GM18867 (cell line): ENCODE data around the gene MT3.
A peak's percentile ranks its signal among the peaks of the same experiment; 100 is the strongest.
"Not testable (repeated sequence)": the region's sequence is repeated elsewhere in the genome, so short reads cannot be mapped to it uniquely, and the experiment has no call there.

ENCODE experiments used
- ATAC-seq: cut with Tn5 transposase; IDR thresholded peaks from one replicate; pipeline ENCODE4 v1.9.1; 2021; ENCODE audit warnings: mild to moderate bottlenecking, moderate library complexity; ENCODE audit not compliant: unreplicated experiment

The MT3 gene

DNA sequence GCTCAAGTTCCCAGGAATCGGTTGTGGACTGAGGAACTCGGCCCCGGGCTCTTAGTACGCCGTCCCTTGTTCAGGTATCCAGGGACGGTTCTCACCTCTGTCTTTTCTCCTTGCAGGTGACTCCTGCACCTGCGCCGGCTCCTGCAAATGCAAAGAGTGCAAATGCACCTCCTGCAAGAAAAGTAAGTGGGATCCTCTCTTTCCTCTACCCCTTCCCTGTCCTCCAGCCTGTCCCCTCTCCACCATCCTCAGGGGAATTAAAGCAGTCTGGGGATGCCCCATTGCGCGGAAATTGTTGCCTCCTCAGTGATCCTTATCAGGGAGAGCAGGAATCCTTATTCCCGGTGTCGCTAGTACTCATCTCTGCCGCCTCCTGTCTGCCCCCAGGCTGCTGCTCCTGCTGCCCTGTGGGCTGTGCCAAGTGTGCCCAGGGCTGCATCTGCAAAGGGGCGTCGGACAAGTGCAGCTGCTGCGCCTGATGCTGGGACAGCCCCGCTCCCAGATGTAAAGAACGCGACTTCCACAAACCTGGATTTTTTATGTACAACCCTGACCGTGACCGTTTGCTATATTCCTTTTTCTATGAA, 19.6 kb downstream of the MT3 start:
- ATAC-seq = no peak

DNA sequence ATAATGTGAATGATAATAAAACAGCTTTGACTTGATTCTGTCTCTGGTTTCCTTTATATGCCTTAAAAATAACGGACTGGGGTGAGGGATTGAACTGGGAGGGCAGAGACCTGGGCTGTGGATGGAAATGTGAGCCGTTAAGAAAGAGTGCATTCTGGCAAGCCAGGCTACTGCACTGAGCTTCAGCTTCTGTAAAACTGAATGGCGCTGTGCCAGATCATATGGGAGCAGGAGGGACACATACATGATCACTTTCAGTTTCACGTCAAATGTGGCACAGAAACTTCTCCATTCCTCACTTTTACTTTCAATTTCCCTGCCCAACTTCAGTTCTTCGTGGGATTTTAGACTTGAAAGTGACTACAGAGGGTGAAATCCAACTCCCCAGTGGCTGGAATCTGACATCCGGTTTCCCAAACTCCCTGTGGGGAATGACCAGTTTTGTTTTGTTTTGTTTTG, 20.2 kb downstream of the MT3 start:
- peak; percentile 41 for ATAC-seq

DNA sequence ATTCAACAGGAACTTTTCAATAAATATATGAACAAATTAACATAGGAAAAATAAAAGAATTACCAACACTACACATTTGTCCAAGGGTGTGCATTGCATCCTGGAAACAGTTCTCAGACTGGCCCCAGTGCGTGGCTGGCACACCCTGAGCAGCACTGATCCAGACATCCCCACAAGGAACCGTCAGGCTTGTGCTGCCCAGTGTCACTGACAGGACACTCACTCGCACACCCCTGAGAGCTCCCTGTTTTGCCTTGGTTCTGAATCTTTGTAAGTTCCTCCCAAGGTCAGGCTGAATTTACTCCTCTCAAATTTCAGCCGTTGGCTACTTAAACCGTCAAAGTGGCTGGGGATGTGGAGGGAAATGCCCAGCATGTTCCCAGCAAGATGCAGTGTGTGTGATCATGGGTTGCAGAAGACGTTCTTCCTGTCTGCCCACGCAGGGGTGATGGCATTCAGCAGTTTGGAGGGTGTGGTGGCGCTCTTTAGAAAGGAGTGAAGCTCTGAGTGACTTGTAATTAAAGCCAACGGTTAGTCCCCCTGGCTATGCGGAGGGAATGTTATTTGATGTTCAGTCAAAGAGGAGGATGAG, 20.8 kb downstream of the MT3 start:
- ATAC-seq = no peak

DNA sequence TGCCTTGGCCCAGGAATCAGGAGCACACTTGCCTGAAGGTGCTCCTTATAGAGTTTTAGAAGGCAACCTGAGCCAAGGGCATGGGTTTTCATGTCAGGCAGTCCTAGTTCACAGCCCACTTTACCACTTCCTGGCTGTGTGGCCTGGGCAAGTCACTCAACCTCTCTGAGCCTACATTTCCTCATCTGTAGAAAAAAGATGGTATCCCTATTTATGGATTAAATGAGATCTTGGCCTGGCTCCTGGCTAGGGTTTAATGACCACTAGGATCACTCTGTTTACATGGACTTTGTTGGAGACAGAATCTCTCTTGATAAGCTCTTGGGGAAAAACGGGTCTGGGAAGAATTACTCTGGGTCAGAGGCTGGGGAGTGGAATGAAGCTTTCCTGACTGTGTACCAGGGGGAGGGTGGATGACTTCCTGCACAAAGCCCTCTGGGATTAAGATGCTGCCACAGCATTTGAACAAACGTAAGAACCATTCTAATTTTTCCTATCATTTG, 21.3 kb downstream of the MT3 start:
- ATAC-seq = no peak

DNA sequence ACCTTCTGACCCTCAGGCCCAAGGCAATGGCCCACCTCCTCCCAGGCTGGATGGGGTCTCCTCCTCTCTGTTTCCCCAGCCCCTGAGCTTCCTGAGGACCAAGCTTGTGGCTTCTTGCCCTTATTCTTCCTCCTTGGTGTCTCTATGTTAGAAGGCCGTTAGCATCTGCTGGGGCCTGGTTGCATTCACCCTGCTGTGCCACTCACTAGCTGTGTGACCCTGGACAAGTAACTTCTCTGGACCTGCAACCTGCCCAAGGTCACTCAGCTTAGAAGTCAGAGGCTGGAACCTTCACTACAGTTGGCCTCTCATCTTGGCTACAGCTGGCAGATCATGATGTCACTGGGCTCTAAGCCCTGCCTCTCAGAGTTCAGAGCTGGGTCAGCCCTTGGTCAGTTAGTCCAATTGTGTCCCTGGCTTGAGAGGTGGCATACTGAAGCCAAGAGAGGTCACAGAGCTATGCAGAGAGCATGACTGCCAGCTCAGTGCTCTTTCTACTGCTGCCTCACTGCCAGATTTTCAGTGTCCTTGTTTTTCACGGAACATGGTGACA, 22.0 kb downstream of the MT3 start:
- ATAC-seq = no peak

DNA sequence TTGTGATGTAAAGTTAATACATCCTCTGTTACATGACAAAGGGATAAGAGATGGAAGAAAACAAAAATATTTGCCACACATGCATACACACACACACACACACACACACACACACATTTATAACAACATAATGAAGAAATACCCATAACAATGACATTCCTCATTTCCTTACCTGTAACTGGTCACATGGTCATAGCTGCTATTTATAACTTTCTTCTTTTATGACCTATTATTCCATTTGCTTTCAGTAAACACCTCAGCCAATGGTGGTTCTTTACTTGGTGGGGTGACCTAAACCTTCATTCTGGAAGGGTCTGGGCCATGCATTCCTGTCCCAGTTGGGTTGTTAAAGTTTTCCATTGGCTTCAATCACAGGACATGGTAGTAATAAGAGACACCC, 24.4 kb downstream of the MT3 start:
- ATAC-seq = no peak

DNA sequence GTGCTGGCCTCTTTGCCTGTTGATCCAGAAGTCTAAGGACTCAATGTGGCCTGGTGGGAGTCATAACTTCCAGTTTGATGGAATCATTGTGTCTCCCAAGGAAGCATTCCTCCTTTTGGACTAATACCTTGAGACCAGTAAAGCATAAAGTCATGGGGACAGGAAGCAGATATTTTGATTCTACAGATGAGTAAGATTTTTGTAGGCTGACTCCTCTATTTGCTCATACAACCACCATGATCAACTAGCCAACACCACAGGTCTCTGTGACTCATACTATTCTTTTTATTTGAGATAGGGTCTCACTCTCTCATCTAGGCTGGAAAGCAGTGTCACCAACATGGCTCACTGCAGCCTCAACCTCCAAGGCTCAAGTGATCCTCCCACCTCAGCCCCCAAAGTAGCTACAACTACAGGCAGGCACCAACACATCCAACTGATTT, 25.2 kb downstream of the MT3 start:
- ATAC-seq = no peak

DNA sequence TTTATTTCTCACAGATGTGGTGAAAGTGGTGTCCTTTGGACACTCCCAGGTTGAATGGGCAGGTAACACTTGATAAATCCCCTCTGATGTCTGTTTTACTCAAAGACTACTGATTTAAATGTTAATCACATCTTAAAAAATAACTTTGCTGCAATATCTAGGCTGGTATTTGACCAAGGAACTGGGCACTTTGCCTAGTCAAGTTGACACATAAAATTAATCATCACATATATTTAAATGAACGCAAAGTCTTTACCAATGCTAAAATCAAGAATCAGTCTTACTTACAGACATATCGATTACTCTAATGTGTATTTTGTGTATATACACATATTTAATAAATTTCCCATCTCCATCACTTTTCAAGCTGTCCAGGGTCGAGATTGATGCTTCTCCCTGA, 26.0 kb downstream of the MT3 start:
- ATAC-seq = no peak

DNA sequence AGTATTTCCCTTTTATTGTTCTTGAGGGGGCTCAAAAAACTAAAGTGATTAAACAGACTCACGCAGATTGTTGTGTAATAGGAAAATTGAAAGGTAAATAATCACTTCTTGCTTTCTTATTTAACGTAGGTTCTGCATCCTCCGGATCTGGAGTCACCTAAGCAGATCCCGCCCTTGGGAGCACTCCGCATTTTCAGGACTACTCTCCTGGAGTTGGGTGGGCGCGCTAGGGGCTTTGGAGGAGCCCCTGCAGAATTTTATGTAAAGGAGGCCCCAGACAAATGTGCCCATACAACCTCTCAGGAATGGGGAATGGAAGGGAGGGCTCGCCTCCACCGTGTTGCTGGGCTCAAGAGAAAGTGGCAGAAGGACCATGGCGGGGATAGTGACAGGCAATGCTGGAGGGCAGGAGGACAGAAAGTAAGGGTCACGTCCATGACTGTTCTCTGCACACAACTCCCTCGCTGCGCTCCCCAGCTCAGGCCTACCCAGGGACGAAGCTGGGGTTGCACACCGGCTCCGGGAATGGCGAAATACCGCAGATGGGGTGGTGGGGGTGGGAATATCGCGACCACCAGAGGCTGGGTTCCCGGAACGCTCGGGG, 27.4 kb downstream of the MT3 start:
- no peak for ATAC-seq

DNA sequence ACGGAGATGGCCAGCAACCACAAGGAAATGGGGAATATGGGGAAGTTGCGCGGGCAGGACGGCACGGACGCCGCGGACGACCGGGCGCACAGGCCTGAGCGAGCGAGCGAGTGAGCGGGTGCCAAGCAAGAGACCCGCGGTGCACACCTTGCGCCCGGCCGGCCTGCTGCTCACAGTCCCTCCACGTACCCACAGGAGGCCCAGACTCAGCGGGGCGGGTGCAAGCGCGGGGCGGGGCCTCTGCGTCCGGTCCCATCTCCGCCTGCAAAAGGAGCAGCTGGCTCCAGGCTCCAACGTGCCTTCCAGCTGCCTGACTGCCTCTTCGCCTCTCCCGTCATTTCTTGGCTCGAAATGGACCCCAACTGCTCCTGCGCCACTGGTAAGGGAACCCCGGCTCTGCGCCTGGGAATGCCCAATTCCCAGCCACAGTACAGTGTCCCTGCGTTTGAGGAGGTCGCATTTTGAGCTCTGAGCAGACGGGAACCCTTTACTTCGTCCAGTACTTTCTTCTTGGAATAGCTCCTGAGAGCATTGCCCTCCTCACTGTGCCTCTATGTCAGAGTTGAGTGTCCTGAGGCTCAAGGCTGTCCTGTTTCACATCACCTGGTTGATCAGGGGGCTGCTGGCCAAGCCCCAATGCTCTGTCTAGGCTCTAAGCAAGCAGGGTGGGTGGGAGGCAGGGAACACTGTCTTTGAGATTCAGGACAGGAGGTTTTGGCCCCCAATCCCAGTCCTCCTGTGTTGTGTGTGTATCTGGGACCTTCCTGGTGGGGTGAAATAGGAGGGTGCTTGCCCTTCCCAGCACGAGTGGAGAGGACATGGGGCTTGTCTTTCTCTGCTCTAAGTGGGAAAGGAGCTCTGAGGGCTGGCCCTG, 28.1 kb downstream of the MT3 start:
- ATAC-seq = no peak

DNA sequence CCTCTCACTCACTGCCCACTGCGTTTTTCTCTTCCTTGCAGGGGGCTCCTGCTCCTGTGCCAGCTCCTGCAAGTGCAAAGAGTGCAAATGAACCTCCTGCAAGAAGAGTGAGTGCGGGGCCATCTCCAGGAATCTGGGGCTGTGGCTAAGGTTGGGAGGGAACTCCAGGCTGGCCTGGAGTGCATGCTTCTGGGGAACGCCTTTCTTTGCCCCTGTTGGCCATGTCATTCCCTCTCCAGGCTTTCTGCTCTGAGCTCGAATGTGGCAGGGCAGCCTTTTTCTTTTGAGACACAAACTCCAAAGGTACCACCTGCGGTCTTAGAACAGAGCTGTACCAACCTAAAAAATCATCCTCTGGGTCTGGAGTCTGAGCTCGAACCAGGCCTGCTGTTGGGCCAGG, 28.8 kb downstream of the MT3 start:
- no peak for ATAC-seq

DNA sequence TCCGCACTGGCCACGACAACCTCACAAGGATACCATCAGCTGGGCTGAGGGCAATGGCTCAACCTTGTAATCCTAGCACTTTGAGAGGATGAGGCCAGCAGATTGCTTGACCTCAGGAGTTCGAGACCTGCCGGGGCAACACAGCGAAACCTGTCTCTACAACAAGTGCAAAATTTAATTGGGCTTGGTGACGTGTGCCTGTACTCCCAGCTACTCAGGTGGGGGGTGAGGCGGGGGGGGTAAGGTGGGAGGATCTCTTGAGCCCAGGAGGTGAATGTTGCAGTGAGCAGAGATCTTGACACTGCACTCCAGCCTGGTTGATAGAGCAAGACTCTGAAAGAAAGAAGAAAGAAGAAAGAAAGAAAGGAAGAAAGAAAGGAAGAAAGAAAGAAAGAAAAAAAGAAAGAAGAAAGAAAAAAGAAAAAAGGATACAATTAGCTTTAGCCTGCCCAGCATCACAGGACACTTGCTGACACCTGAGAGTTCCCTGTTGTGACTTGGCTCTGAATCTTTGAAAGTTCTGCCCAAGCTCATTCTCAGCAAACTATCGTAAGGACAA, 31.1 kb downstream of the MT3 start:
- no peak for ATAC-seq

DNA sequence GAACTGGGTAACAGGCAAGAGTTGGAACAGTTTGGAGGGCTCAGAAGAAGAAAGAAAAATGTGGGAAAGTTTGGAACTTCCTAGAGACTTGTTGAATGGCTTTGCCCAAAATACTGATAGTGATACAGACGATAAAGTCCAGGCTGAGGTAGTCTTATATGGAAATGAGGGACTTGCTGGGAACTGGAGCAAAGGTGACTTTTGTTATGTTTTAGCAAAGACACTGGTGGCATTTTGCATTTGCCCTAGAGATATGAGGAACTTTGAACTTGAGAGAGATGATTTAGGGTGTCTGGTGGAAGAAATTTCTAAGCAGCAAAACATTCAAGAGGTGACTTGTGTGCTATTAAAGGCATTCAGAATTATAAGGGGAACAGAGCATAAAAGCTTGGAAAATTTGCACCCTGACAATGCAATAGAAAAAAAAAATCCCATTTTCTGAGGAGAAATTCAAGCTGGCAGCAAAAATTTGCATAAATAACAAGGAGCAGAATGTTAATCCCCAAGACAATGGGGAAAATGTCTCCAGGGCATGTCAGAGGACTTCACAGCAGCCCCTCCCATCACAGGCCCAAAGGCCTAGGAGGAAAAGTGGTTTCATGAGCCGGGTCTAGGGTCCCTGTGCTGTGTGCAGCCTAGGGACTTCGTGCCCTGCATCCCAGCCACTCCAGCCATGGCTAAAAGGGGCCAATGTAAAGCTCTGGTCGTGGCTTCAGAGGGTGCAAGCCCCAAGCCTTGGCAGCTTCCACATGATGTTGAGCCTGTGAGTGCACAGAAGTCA, 32.5 kb downstream of the MT3 start:
- not testable (repeated sequence) for ATAC-seq

DNA sequence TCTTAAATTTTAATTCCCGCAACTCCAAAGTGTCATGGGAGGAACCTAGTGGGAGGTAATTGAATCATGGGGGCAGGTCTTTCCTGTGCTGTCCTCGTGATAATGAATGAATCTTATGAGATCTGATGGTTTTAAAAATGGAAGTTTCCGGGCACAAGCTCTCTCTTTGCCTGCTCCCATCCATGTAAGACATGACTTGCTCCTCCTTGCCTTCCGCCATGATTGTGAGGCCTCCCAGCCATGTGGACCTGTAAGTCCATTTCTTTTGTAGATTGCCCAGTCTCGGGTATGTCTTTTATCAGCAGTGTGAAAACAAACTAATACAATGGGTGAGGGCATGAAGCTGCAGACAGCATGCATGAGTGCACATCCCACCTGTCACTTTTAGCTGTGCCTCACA, 33.9 kb downstream of the MT3 start:
- ATAC-seq = not testable (repeated sequence)

DNA sequence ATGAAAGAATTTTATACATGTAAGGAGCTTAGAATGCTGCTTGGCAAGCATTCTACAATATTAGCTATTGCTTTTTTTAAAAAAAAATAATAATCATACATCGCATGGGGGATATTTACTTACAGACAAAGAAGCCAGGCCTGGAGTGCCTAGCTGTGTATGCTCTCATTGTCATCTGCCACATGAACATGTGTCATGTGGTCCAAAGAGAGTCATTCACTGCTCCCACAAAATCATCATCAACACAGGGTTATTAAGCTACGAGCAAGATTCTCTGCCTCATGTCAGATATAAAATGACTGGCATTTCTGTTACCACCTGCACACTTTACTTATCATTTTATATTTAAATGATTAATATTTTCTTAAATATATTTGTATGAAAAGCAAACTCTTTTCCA, 34.3 kb downstream of the MT3 start:
- ATAC-seq = no peak

DNA sequence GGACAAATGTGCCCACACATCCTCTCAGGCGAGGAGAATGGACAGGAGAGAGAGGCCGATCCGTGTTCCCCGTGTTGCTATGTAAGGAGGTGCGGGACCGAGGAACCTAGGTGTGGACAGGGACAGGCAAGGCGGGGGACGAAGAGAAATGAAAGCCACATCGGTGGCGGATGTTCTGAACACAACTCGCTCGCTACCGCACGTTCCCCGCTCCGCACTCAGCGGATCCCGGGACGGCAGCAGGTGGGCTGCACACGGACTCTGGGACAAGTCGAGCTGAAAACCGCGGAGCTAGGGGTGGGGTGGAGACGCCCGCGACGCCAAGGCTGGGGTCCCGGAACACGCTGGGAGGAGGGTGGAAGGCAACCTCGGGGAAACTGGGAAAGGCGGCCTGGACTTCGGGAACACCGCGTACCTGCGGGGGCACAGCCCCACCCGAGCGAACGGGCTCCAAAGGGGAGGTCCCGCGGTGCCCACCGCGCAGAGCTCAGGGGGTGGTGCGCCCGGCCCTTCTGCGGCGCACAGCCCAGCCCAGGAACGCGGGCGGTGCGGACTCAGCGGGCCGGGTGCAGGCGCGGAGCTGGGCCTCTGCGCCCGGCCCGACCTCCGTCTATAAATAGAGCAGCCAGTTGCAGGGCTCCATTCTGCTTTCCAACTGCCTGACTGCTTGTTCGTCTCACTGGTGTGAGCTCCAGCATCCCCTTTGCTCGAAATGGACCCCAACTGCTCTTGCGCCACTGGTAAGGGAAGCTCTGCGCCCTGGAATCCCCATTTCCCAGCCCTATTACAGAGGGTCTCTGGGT, 36.0 kb downstream of the MT3 start, which contains the start of gene MT1E:
Gene MT1E, plus strand, starts transcription at position 642 of the 803 bp plus-strand sequence. Its CDS starts 71 bp downstream, at position 713.
- ATAC-seq = peak; percentile 67

DNA sequence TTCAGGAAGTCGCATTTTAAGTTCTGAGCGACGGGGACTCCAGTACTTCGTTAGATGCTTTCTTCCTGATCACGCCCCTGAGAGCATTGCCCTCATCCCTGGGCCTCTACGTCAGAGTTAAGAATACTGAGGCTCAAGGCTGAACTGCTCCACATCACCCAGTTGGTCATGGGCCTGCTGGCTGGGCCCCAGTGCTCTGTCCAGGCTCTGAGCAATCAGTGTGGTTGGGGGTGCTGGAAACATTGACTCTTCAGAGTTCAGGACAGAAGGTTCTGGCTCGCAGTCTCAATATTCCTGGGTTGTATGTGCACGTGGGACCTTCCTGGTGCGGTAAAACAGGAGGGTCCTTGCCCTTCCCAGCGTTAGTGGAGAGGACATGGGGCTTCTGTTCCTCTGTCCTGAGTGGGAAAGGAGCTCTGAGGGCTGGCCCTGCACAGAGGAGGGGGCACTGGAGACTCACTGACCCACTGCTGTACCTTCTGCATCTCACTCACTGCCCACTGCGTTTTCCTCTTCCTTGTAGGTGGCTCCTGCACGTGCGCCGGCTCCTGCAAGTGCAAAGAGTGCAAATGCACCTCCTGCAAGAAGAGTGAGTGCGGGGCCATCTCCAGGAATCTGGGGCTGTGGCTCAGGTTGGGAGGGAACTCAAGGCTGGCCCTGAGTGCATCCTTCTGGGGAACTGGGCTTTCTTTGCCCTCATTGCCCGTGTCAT, 36.8 kb downstream of the MT3 start:
- ATAC-seq = peak; percentile 7

DNA sequence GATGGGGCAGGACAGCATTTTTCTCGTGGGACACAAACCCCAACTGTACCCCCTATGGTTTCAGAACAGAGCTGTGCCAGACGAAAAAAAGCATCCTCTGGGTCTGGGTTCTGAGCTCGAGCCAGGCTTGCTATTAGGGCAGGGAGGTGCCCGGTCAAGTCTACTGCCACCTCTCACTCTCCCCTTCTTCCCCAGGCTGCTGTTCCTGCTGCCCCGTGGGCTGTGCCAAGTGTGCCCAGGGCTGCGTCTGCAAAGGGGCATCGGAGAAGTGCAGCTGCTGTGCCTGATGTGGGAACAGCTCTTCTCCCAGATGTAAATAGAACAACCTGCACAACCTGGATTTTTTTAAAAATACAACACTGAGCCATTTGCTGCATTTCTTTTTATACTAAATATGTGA, 37.4 kb downstream of the MT3 start:
- ATAC-seq = no peak
